Measurements from ENCODE around the gene NIPA2. TPM values are rescaled to one million over a fixed set of nuclear protein-coding genes. Genes with fewer than 3 reads are reported as not detected.
A peak's percentile ranks its signal among the peaks of the same experiment; 100 is the strongest.

Gene NIPA2
- total RNA-seq, 1 experiment from 2014 or later: 77.9 TPM

GRCh38 chr15:22871481-22872086, 33.1 kb downstream of the NIPA2 start:
- no peak overlapping the region for H4K91ac ChIP-seq (ENCODE audit: insufficient read length, low read depth, low read length)
- no peaks in the 10 kb centered on the region for H4K20me1 ChIP-seq (ENCODE audit: control insufficient read depth, insufficient read depth, insufficient read length)
- no peak overlapping the region for H3K4me2 ChIP-seq (ENCODE audit: insufficient read depth, insufficient read length, low read length)
- no peak overlapping the region for H2BK5ac ChIP-seq (ENCODE audit: insufficient read length, low read length)
- H2AFZ ChIP-seq (ENCODE audit: low read length): no peak overlapping the region
- H3K14ac ChIP-seq (ENCODE audit: insufficient read depth, low read length): no peak overlapping the region
- H3K27me3 ChIP-seq (ENCODE audit: insufficient read depth, low read length): no peaks in the 10 kb centered on the region
- H3K27ac Mint-ChIP-seq: peak overlapping the region in 1 of 3 experiments; percentile 72; a peak in 2 of 7 replicates
- H3K9me3 ChIP-seq (ENCODE audit: control insufficient read depth, low read depth, low read length): no peaks in the 10 kb centered on the region
- no peak overlapping the region for H3K9ac ChIP-seq (ENCODE audit: extremely low read depth, insufficient read length, low read length)
- no peaks in the 10 kb centered on the region; the same call in 1 of the 2 replicates for H3K27me3 Mint-ChIP-seq (ENCODE audit: low read depth)
- DNase-seq: no peak
- H3K79me2 ChIP-seq (ENCODE audit: insufficient read depth, low read length): no peaks in the 10 kb centered on the region
- peaks cover 15 to 17% of the 10 kb centered on the region in 2 experiments for H3K4me1 Mint-ChIP-seq
- H2AK5ac ChIP-seq (ENCODE audit: insufficient read length, low read length): no peak overlapping the region
- no peak overlapping the region for H2BK20ac ChIP-seq (ENCODE audit: low read depth, low read length, poor library complexity, severe bottlenecking)
- no peak overlapping the region for H3K4ac ChIP-seq (ENCODE audit: low read depth, low read length)
- no peak overlapping the region for H3T11ph ChIP-seq (ENCODE audit: low read length)
- no peak overlapping the region for H3K27ac ChIP-seq (ENCODE audit: insufficient read length, low read depth, low read length)
- H3K23me2 ChIP-seq (ENCODE audit: insufficient read length, low read depth, low read length, poor library complexity, severe bottlenecking): no peaks in the 10 kb centered on the region
- H3K18ac ChIP-seq (ENCODE audit: insufficient read length, low read depth, low read length): no peak overlapping the region
- H3K23ac ChIP-seq (ENCODE audit: insufficient read length, low read depth, low read length): no peak overlapping the region
- no peak overlapping the region for H2BK120ac ChIP-seq (ENCODE audit: low read depth, low read length, poor library complexity, severe bottlenecking)
- H3K36me3 Mint-ChIP-seq (ENCODE audit: insufficient read depth in 1 of 3, low read depth in 3 of 3): peaks cover 39 to 80% (median 61%) of the 10 kb centered on the region in 3 experiments
- no peaks in the 10 kb centered on the region for H3K79me1 ChIP-seq (ENCODE audit: insufficient read depth, low read depth, low read length, poor library complexity, severe bottlenecking)
- peaks cover 3% of the 10 kb centered on the region; the same call in 1 of the 2 replicates for H3K4me1 ChIP-seq (ENCODE audit: insufficient read depth, low read length)
- no peak overlapping the region for H4K5ac ChIP-seq (ENCODE audit: insufficient read length, low read depth, low read length)
- H2BK12ac ChIP-seq (ENCODE audit: insufficient read length, low read depth, low read length): no peak overlapping the region
- no peak for TF ChIP-seq CTCF (conservative IDR thresholded peaks at IDR 0.05)
- WGBS (ENCODE audit: extremely low coverage, insufficient read length, low lambda C conversion rate): no CpG with 5 or more reads among the region's 6 CpGs
- H3K9me3 Mint-ChIP-seq: no peaks in the 10 kb centered on the region; a peak in 2 of 5 replicates
- H2BK15ac ChIP-seq (ENCODE audit: low read depth, low read length): no peak overlapping the region
- no peak overlapping the region for H4K8ac ChIP-seq (replicated peaks; ENCODE audit: insufficient read length, low read depth, low read length)
- H3K4me3 Mint-ChIP-seq: no peak overlapping the region
- no peak overlapping the region for H3K56ac ChIP-seq (ENCODE audit: insufficient read length, low read depth, low read length)

Data from H9 (cell line).